ENCODE measurements around the gene CTNNA2.
"Not testable (repeated sequence)": the region's sequence is repeated elsewhere in the genome, so short reads cannot be mapped to it uniquely, and the experiment has no call there.

CTNNA2 gene

DNA sequence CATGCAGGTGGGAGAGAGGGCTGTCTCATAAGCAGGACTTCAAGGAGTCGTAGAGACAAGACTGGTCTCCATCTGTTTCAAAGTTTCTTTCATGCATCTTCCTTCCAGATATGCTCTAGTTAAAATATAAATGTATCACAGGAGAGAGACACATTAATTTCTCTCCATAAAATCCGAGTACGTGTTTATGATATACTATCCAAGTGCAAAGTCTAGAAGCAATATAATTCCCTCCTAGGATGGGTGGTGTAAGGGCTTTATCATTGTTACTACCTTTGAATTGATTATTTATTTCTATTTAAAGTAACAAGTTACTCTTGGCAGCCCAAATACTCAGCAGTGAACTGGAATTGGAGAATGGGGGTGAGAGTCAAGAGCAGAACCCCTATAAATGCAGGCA lies 619.4 kb downstream of the CTNNA2 start:
- DNase-seq (ENCODE audit: low spot score) (no peak), FAIRE-seq (no peak)

DNA sequence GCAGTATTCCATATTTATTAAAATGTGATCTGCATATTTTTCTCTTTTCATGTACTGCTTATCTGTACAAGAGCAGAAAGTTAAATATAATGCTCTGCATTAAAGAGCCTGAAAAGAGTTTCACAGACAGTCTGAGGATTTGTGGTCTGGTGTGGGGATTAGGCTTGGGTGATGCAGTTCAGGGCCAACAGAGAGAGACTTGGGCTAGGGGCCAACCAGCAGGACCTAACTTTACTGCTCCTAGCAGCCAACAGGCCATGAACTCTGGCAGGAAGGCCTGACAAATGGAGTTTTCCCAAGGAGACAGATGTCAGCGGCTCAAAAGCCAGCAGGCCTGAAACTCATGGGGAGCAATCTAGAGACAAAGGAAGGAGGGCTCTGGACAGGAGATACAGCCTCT lies 622.1 kb downstream of the CTNNA2 start:
- no peak for DNase-seq (ENCODE audit: low spot score)
- no peak for FAIRE-seq

DNA sequence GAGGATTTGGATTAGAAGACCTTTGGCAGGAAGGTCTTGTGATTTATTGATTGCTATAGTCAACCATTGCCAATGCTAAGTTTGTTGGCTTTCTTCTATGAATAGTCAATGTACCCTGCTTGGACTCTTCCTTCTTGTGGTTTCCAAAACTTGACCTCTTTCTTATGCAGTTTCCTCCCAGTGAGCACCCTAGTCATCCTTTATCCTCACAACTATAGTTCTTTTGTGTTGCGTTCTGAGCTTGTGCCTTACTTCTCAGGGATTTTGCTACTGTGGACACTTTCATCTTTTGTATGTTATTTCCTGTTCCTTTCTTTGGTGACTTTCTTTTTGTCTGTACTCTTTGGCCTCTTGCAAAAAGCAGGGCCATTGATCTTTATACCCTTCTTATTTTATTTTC lies 623.5 kb downstream of the CTNNA2 start:
- no peak for FAIRE-seq
- no peak for DNase-seq (ENCODE audit: low spot score)

DNA sequence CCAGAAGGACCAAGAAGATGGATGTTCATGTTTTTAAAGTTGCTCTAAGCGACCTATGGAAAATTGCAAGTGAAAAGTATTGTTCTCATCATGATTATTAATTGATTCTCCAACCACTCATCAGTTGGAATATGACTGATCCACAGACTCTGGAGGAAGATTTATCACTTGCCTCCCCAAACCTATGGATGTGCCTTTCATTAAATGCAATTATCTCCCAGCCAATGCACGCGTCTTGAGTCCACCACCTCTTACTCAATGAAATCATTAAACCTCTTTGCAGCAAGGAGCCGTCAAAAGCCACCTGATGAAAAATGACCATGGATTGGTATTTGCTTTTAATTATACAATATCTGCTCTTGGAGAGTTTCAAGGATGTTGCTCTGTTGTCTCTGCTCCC lies 626.1 kb downstream of the CTNNA2 start:
- DNase-seq (ENCODE audit: low spot score) (no peak), FAIRE-seq (no peak)

DNA sequence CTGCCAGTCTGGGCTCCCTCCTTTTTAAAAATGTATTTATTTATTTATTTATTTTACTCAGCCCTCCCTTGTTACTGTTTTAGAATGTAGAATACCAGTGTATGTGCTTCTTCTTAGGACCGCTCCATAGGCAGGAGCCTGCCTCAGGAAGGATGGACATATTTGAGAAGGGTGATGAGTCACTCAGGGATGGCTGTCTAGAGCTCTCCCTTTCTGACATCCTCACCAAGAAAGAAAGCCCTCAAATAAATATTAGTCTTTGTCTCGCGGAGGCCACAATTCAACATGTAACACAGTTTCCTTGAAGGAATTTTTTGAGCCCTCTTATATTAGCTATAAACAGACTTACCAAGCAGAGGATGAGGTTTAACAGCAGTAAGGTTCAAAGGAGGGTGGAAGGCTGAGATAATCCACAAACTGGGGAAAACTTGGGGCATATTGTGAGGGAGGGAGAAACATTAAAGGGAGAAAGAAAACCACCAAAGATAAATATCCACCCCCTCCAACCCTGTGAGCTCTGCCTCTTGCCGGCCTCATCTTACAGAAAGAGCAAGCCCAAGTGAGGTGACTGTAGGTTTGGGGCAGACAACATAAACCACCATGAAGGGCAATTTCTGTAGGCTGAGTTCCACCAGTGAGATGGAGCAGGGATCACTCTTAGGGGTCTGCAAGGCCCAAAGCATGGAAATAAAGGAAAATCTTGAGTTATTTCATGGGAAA lies 628.3 kb downstream of the CTNNA2 start:
- DNase-seq (ENCODE audit: low spot score), result no peak
- FAIRE-seq, result no peak

DNA sequence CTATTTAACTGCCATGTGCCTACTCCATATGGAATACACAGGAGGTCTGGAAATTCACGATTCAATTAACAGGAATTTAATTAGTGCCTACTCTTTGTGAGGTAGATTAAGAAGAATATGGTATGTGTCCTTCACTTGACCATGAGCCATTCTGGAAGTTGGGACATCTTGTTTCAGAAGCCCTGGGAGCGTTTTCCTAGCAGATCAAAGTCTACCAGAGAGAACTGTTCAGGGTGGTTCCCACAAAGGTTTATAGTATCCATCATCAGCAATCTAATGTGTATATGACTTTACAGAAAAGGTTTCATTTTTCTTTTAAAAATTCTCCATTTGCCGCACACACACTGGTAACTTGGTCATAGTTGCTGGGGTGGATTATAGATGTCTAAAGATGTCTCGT lies 632.6 kb downstream of the CTNNA2 start:
- FAIRE-seq, result no peak

DNA sequence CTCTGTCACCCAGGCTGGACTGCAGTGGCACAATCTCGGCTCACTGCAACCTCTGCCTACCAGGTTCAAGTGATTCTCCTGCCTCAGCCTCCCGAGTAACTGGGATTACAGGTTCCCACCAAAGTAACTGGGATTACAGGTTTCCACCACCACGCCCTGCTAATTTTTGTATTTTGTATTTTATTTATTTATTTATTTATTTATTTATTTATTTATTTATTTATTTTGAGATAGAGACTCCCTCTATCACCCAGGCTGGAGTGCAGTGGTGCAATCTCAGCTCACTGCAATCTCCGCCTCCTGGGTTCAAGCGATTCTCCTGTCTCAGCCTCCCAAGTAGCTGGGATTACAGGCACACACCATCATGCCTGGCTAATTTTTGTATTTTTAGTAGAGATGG lies 633.9 kb downstream of the CTNNA2 start:
- FAIRE-seq; DNase-seq (ENCODE audit: low spot score): not testable (repeated sequence)

More for the DNA sequence above, 632.6 kb downstream of the CTNNA2 start:
- DNase-seq (ENCODE audit: low spot score), result no peak

DNA sequence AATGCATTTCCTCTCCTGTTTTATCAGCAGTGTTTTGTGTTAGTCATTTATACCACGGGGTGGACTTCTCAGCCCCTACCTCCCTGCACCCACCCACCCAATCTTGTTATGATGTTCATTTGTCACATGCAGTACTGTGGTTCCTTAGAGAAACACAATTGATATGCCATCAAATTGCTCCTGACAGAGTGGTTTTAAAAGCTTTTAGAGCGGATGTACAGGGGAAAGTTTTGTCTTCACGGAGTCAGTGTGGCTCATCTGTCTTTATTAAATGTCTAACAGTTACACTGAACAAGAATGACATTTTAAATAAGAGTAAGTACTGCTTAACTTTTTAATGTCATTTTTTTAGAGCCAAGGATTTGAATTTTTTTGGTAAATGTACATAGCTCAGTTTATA lies 634.8 kb downstream of the CTNNA2 start:
- FAIRE-seq (no peak), DNase-seq (ENCODE audit: low spot score) (no peak)

DNA sequence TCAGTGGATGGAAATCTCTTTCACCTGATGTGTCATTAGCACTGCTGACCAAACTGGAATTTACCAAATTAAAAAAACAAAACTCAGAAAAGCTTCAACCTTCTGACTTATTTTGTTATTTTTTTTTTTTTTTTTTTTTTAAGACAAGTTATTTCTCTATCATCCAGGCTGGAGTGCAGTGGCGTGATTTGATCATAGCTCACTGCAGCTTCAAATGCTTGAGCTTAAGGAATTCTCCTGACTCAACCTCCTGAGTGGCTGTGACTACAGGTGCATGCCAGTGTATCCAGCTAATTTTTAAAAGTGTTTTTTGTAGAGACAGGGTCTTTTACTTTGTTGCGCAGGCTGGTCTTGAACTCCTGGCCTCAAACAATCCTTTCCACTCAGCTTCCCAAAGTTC lies 636.1 kb downstream of the CTNNA2 start:
- DNase-seq (ENCODE audit: low spot score), result no peak
- no peak for FAIRE-seq

DNA sequence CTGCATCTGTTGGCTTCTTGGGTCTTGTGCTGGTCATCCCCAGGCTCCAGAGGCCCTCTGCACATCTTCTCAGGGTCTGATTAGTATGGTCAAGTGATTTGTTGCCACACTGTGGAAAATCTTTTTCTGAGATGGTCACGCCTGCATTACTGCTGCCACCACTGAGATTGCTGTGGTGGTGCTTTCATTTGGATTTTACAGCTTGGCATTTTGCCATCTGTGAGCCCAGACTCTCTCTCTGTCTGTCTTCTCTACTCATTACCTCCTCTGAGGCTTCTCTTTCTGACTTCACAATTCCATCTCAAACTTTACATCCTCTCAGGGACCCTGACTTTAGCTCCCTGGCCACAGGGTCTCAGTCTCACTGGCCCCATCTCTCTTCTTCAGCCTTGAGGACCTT lies 637.1 kb downstream of the CTNNA2 start:
- DNase-seq (ENCODE audit: low spot score), result no peak
- FAIRE-seq, result no peak

DNA sequence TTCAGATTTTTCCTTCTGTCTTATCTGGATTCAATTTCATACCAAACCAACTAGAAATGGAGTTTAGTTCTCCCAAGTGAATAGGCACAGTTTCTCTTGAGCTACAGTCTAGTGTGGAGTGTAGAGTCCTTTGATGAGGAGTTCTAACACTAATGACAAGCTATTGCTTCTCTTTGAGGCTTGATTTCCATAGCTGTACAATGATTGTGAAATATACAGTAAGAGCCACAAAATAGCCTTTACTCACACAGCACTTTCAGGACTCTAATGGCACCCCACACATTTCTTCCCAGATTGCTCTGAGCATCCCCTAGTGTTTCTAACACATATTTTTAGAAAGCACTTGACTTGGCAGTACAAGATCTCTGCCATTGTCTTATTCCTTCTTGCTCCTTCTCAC lies 638.4 kb downstream of the CTNNA2 start:
- no peak for DNase-seq (ENCODE audit: low spot score)
- FAIRE-seq, result no peak

DNA sequence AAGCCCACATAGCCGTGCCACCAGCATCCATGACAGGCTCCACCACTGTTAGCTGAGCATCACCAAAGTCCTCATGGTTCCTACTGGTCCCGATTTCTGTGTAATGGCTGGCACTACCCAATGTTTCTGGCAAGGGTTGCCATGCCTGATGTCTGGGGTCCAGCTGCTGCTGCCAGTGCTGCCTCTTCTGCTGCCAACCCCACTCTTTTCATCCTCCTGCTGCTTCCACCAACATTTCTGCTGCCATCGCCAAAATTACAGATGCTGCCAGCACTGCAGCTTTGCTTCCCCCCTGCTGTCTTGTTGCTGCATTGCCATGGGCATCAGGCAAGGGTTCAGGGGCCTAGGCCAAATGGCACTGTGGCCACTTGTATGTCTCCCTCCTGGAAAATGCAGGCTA lies 638.8 kb downstream of the CTNNA2 start:
- DNase-seq (ENCODE audit: low spot score) (no peak), FAIRE-seq (no peak)

DNA sequence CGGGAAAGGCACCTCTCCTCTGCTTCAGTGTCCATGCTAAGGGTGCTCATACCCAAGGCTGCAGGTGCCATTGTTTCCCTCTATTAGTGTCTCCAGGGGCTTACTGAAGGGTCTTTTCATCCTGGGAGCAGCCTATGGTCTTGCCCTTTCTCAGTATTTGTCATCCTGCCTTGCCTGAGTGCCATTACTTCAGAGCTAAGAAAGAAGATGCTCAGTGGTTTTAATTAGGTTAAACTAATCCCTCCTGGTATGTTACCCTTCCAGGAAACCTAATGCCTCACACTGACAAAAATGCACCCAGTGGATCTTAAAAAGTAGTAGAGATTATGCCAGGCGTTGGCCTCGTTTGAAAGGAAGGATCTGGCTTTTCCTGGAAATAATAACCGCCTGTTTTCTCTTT lies 640.3 kb downstream of the CTNNA2 start:
- FAIRE-seq, result no peak
- DNase-seq (ENCODE audit: low spot score), result no peak

DNA sequence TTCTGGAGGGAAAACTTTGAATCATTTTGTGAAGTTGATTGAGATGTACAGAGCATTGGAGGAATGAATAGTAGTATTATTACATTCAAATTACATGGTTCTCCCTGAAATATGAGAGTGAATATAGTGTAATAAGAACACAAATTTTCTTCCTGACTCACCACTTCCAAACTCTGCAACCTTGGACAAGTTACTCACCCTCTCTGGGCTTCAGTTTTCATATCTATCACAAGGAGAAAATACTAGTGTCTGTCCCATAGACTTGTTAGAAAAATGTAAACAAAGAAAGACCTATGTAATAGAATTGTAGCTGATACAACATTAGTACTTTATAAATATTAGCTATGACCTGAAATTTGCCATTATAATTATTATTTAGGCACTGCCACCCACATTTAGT lies 640.9 kb downstream of the CTNNA2 start:
- no peak for FAIRE-seq
- DNase-seq (ENCODE audit: low spot score), result no peak

DNA sequence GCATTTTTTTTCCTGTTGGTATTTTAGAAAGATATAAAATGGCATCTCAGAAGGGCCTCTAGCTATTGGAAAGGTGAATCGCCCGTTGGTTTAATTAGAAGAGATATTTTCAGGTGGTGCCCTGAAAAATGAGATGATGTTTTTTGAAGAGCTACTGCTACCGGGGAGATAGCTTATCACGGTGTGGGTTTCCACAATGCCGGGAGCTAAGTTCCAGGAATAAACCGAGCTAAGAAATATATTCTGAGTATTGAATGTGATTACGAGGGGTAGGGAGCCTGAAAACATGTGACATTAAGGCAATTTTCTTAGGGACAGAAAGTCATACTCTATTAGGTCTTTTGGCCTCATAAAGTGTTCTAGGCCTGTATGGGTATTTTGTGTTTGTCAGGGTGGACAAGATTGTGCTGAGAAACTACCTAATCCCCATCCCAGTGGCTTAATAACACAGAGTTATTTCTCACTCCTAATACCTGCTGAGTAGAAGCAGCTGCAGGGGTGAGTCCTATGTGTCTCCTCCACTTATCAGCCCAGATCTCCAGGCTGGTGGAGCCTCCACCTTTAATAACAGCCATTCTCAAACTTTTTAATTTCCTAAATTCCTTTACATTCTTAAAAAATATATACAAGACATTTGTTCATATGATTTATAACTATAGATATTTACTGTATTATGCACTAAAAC lies 641.5 kb downstream of the CTNNA2 start:
- FAIRE-seq, result no peak
- DNase-seq (ENCODE audit: low spot score), result no peak

DNA sequence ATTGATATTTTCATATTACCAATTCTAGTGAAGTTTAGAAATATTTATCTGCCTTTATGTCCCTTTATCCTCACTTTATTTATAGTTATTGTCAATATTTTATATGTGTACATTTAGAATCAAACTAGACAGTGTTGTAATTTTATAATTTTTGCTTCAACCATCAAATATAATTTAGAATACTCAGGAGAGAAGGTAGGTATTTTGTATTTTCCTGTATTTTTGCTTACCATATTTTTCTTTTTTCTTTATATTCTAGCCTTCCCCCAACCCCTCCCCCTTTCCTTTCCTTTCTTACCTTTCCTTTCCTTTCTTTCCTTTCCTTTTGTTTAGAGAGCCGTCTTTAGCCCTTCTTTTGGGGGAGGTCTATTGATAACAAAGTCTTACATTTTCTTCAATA lies 651.5 kb downstream of the CTNNA2 start:
- DNase-seq (ENCODE audit: low spot score) (no peak), FAIRE-seq (no peak)

DNA sequence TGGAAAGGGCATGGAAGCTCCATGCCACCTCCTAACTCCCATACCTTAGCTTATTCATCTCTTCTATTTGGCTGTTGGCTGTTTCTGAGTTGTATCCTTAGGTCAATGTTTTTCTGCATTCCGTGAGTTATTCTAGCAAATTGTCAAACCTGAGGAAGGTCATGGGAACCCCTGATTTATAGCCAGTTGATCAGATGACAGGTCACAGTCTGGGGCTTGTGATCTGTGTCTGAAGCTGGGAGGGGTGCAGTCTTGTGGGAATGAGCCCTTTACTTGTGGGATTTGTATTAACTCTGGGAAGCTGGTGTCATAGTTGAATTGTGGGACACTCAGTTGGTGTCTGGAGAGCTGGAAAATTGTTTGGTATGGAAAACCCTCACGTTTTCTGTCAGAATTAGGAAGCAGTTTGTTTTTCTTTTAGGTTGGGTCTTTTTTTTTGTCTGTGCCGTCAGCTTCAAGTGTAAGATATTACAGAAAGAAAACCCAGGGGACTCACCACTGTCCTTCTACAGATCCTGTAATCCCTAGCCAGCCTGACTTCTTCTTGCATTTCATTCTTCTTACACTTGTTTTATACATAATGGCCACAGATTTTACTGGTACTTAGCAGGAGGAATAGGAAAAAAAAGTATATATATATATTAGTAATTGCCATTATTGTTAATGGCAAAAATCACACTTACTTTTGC lies 653.8 kb downstream of the CTNNA2 start:
- FAIRE-seq, result no peak
- no peak for DNase-seq (ENCODE audit: low spot score)

DNA sequence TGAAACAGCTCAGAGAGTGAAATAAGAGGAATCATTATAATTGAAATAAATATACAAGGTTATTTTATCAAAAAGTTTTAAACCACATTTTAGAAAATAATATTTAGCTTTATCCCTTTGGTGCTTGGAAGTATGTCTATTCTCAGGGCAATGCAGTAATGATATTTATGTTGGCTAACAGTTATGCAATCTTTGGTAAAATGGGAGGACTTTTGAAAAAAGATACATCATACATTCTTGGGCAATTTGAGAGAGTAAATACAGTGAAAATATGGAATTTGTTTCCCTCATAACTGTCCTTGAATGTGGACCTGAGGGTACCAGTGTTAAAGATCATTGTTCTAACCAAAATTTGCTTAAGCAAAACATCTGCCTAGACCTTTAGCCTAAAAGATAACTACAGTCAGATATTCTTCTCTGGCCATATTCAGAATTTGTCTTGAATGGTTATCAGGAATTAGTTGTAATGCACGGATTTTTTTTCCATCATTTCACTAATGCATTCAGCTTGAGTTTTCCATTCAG lies 654.5 kb downstream of the CTNNA2 start:
- peak; percentile 58 for FAIRE-seq

DNA sequence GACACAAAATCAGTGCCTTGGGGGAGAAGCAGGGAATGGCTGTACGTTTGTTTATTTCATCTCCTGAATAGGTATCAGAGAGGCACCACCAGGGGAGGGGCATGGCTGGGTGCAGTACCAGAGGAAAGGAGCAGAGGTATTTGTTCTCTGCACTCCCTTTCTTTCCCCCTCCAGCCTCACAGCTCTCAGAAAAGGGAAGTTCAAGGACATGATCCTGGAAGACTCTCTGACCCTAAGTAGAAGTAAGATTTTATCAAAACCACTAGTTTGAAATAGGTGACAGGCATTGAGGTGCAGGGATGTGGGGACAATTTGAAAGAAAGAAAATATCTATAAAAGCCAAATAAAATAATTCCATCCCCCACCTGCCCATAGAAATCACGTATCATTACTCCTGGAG lies 655.2 kb downstream of the CTNNA2 start:
- DNase-seq (ENCODE audit: low spot score) (no peak), FAIRE-seq (no peak)

More for the DNA sequence above, 654.5 kb downstream of the CTNNA2 start:
- no peak for DNase-seq (ENCODE audit: low spot score)

DNA sequence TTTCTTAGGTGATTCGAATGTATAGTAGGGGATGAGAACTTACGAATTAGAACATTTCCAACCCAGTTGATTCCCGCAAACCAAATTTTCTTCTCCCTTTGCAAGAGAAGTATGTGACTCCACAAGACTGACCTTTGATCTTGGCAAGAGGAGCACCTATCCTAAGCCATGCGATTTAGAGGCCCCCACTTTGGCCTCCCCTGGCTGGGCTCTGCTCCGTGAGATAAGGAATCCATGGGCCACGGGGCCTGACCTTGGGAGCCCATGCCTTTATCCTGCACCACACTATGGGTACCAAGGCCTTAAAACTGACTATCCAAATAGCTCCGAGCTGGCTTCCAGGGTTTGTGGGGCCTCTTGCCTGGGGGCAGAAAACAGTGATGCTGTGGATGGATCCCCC lies 656.0 kb downstream of the CTNNA2 start:
- no peak for DNase-seq (ENCODE audit: low spot score)
- no peak for FAIRE-seq

DNA sequence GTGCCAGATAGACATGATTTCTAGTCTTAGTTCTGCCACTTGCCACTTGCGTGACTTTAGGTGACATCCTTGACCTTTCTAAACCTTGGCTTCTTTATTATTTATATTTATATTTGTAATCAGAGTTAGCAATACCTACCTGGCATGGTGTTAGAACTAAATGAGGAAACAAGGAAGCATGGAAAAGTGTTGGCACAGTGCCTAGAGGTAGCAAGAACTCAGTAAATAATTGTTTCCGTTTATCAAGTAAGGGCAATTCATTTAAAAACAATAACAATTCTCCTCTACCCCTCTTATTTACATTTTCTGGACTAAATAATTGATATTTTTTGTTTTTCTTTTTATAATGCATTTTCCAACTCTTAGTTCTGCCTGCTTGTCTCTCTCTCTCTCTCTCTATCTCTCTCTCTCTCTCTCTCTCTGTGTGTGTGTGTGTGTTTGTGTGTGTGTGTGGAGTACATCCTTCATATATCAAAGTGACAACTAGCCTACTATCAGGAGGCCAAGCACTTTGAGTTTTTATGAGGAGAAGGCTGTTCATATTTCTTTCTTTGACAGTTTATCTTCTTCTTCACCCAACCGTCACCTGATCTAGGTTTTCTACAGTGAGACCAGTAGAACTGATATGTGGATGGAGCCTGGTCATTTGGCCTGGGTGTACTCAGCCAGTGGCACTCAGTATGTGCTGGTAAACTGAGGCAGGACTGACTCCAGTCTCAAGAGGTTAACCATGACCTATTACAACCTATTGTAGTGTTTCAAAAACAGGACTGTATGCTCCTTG lies 657.2 kb downstream of the CTNNA2 start:
- FAIRE-seq, result no peak

DNA sequence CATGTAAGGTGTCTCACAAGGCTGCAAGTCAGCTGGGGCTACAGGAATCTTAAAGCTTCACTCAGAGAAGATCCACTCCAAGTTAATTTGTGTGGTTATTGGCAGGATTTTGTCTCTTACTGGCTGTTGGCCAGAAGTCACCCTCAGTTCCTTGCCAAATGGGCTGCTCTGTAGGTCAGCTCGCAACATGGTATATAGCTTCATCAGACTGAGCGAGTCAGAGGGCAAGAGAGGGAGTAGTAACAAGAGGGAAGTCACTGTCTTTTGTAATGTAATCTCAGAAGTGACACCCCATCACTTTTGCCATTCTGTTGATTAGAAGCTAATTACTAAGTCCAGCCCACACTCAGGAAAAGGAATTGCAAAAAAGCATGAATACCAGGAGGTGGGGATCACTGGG lies 672.2 kb downstream of the CTNNA2 start:
- FAIRE-seq, result no peak
- DNase-seq (ENCODE audit: low spot score), result no peak

More for the DNA sequence above, 657.2 kb downstream of the CTNNA2 start:
- no peak for DNase-seq (ENCODE audit: low spot score)
